ENCODE results near the gene PRR32. TPM values are rescaled to one million over a fixed set of nuclear protein-coding genes. Genes with fewer than 3 reads are reported as not detected.

Gene PRR32
- total and polyA plus RNA-seq, 2 of the 8 experiments (the other 6 are each of a cell fraction or from before 2014, with no cell fraction given): not detected

GRCh38 chrX:126824338-126825007 is 4.9 kb downstream of the PRR32 start (continued):
- TF ChIP-seq CHD7 (IDR thresholded peaks at IDR 0.05; ENCODE audit: insufficient replicate concordance, low read length) (no peak), ZNF274 (IDR thresholded peaks at IDR 0.05; ENCODE audit: borderline replicate concordance, extremely low read depth, low read length) (no peak)
